HepG2 (cell line): ENCODE results near the gene RREB1. TPM values are rescaled to one million over a fixed set of nuclear protein-coding genes. Genes with fewer than 3 reads are reported as not detected.

Experiments
- ATAC-seq: fragments of 200-7000 bp; cut with Tn5 transposase; 3 replicates; pipeline ENCODE4 v1.9.1; 2020; ENCODE audit warnings: mild to moderate bottlenecking, moderate library complexity
- BruUV-seq: library from RNA; stranded (reverse); fragments of 400-500 nt; replicated peaks from 2 replicates; lab custom pipeline; 2021; lab: Mats Ljungman, UMichigan
- CTCF ChIA-PET: fragments of 300-600 bp; formaldehyde crosslinking; extraction: SDS; loops from one replicate; lab custom pipeline; 2021; ENCODE audit warnings: low total read pairs, inconsistent platforms, low intra/inter-chr PET ratio; lab: Yijun Ruan, JAX
- POLR2A ChIA-PET: fragments of 350-600 bp; sonication (Branson Sonifier 250); formaldehyde crosslinking; loops from one replicate; lab custom pipeline; 2020; ENCODE audit warnings: antibody characterized with exemption, inconsistent platforms; lab: Yijun Ruan, JAX
- DNase-seq: peaks from one replicate; pipeline ENCODE4 v3.0.0-alpha.2; 2015; ENCODE audit warnings: low spot score
- FAIRE-seq: peaks from 3 replicates; lab custom pipeline; 2011; peaks lifted over from hg19 to GRCh38; lab: Jason Lieb, UNC
- H2AFZ ChIP-seq: one replicate; pipeline ENCODE4 v1.6.1; 2011; ENCODE audit warnings: low read length, inconsistent platforms
- H3K27ac ChIP-seq: fragments of 300-600 bp; 3 replicates; pipeline ENCODE4 v1.8.0; 2011; ENCODE audit warnings: mixed run types, mild to moderate bottlenecking, mixed read lengths, low read length, inconsistent platforms; ENCODE audit not compliant: insufficient read depth; ENCODE audit errors: extremely low read length
- H3K27me3 ChIP-seq, 2 experiments: fragments of 200-600 bp in 1 of 2; 2 replicates in 1 of 2; 3 replicates in 1 of 2; pipeline versions ENCODE4 v1.6.0 to v1.8.0; 2011; ENCODE audit warnings: low read length in 2 of 2, mild to moderate bottlenecking in 2 of 2, moderate library complexity in 2 of 2, inconsistent platforms in 1 of 2; ENCODE audit not compliant: insufficient read depth in 2 of 2, control insufficient read depth in 1 of 2
- H3K36me3 ChIP-seq, 2 experiments: fragments of 200-600 bp in 1 of 2; replicated peaks in 1 of 2; 2 replicates in 1 of 2; 3 replicates in 1 of 2; pipeline versions ENCODE4 v1.5.1 to v1.8.0; 2011; ENCODE audit warnings: low read length in 2 of 2, inconsistent platforms in 1 of 2; ENCODE audit not compliant: insufficient read depth in 2 of 2, control insufficient read depth in 1 of 2
- H3K4me1 ChIP-seq: 2 replicates; pipeline ENCODE4 v1.5.1; 2012; ENCODE audit warnings: low read length, inconsistent platforms; ENCODE audit not compliant: insufficient read depth
- H3K4me2 ChIP-seq: 2 replicates; pipeline ENCODE4 v1.6.0; 2011; ENCODE audit warnings: low read depth, low read length, inconsistent platforms
- H3K4me3 ChIP-seq, 3 experiments: fragments of 200-600 bp in 1 of 3; sonication (generic), shearing (Covaris generic) in 1 of 3; replicated peaks in 1 of 3; 2 replicates each; pipeline ENCODE4 v1.5.1; 2011 to 2016; ENCODE audit warnings: low read length in 3 of 3, inconsistent platforms in 2 of 3, low read depth in 2 of 3, mild to moderate bottlenecking in 2 of 3, control low read depth in 1 of 3, mixed read lengths in 1 of 3; ENCODE audit not compliant: insufficient read depth in 1 of 3
- H3K79me2 ChIP-seq: one replicate; pipeline ENCODE4 v1.6.1; 2011; ENCODE audit warnings: low read length, inconsistent platforms; ENCODE audit not compliant: insufficient read depth
- H3K9ac ChIP-seq: 2 replicates; pipeline ENCODE4 v1.6.0; 2011; ENCODE audit warnings: mild to moderate bottlenecking, low read depth, low read length, inconsistent platforms; ENCODE audit not compliant: insufficient read depth
- H3K9me3 ChIP-seq: 2 replicates; pipeline ENCODE4 v1.5.1; 2012; ENCODE audit warnings: mild to moderate bottlenecking, low read length
- H4K20me1 ChIP-seq: 2 replicates; pipeline ENCODE4 v1.6.0; 2011; ENCODE audit warnings: inconsistent platforms, mild to moderate bottlenecking, low read length, moderate library complexity; ENCODE audit not compliant: insufficient read depth
- KDM4B ChIP-seq: sonication (generic); formaldehyde crosslinking; IDR thresholded peaks from 2 replicates; pipeline ENCODE4 v1.4.0; 2020; ENCODE audit warnings: missing genetic modification reagents
- SCMH1 ChIP-seq: sonication (generic); formaldehyde crosslinking; IDR thresholded peaks from 2 replicates; pipeline ENCODE4 v1.9.0; 2021; ENCODE audit warnings: missing genetic modification reagents, mild to moderate bottlenecking, borderline replicate concordance
- ZNF563 ChIP-seq: sonication (generic); formaldehyde crosslinking; IDR thresholded peaks from 2 replicates; pipeline ENCODE4 v1.8.0; 2022; ENCODE audit warnings: mild to moderate bottlenecking, moderate library complexity, missing genetic modification reagents
- ZNF772 ChIP-seq: sonication (generic); formaldehyde crosslinking; IDR thresholded peaks from 2 replicates; pipeline ENCODE4 v1.5.0; 2020; ENCODE audit warnings: mild to moderate bottlenecking, missing genetic modification reagents
- WGBS: methylation state at CpG from one replicate; pipeline ENCODE4 v1.1.6; 2017; ENCODE audit warnings: low lambda C conversion rate; 5-methylcytosine and 5-hydroxymethylcytosine counted together
- in situ Hi-C: cut with HindIII; loops from 2 replicates; pipeline ENCODE4 v1.10.0; 2017; ENCODE audit warnings: low pct_unique_long_range_greater_than_20kb; ENCODE audit not compliant: extremely low pct_ligation_motif_present
- intact Hi-C: fragments of 100-400 bp; cut with micrococcal nuclease; formaldehyde crosslinking; loops from one replicate; pipeline ENCODE4 v1.10.0; 2022; ENCODE audit not compliant: unreplicated experiment
- polyA plus RNA-seq, 8 experiments: library from polyadenylated mRNA; depleted of rRNA in 3 of 8; stranded (reverse) in 7 of 8; unstranded in 1 of 8; fragments of >200 nt; fragmentation: Illumina TruSeq in 4 of 8; extraction: Trizol in 4 of 8; gene quantifications; 2 replicates each; pipeline versions ENCODE4 v1.2.1 to v1.2.3, GENCODE V29; 2011 to 2016; ENCODE audit warnings: low read depth in 4 of 8, missing spikeins in 1 of 8, mixed read lengths in 1 of 8; ENCODE audit not compliant: insufficient read depth in 1 of 8
- total RNA-seq, 5 experiments: library from RNA; depleted of rRNA; stranded (reverse); fragments of >200 nt; fragmentation: Illumina TruSeq; extraction: Trizol; gene quantifications; 2 replicates each; pipeline ENCODE4 v1.2.3, GENCODE V29; 2016; ENCODE audit warnings: low read depth in 1 of 5
- TF ChIP-seq, protein P1 (sequence below): sonication (generic); formaldehyde crosslinking; IDR thresholded peaks from 2 replicates; pipeline ENCODE4 v1.5.1; 2020; ENCODE audit warnings: mild to moderate bottlenecking, missing genetic modification reagents, moderate library complexity
- TF ChIP-seq, protein P2 (sequence below): sonication (generic); formaldehyde crosslinking; IDR thresholded peaks from 2 replicates; pipeline ENCODE4 v1.4.0; 2020; ENCODE audit warnings: mild to moderate bottlenecking, low read depth, missing genetic modification reagents
- TF ChIP-seq, protein P3 (sequence below): sonication (generic); formaldehyde crosslinking; IDR thresholded peaks from 2 replicates; pipeline ENCODE4 v1.4.0; 2020; ENCODE audit warnings: missing genetic modification reagents, mild to moderate bottlenecking, borderline replicate concordance

RREB1 gene
- total and polyA plus RNA-seq, 2 of the 13 experiments (the other 11 are each of a cell fraction or from before 2014, with no cell fraction given), result 6.1 to 23.2 TPM

DNA sequence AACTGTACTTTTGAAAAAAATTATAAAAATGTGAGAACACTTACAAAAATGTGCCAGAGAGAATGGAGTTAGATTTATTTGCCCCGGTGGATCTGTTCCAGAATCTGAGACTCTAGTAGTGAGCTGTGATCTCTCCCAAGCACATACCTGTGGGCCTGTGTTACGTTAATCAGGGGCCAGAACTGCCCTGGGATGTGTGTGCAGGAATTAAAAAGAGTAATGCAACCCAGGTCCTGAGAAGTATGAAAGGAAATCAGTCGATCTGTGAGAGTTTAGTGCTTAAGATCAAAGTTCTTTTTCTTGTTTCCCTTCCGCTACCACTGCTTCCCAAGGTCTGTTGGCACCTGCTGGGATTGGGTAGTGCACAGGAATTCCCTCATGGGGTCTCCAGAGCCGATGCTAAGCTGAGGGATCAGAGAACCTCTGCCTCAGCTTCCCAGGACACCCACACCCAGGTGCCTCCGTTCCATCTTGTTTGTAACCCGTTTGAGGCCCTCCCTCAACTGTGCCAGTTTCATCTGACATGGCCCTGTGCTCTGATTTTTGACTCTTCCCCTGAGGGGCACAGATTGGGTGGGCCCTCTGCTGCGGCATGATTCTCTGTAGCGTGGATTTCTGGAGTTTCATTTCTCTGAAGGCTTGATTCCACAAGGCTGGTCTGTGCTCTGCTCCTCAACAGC, 87.7 kb downstream of the RREB1 start (continued):
- TF ChIP-seq, protein P1, sequence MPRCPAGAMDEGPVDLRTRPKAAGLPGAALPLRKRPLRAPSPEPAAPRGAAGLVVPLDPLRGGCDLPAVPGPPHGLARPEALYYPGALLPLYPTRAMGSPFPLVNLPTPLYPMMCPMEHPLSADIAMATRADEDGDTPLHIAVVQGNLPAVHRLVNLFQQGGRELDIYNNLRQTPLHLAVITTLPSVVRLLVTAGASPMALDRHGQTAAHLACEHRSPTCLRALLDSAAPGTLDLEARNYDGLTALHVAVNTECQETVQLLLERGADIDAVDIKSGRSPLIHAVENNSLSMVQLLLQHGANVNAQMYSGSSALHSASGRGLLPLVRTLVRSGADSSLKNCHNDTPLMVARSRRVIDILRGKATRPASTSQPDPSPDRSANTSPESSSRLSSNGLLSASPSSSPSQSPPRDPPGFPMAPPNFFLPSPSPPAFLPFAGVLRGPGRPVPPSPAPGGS, result 0 out of 2 replicates have a peak, but pooled peaks have one; percentile 37

DNA sequence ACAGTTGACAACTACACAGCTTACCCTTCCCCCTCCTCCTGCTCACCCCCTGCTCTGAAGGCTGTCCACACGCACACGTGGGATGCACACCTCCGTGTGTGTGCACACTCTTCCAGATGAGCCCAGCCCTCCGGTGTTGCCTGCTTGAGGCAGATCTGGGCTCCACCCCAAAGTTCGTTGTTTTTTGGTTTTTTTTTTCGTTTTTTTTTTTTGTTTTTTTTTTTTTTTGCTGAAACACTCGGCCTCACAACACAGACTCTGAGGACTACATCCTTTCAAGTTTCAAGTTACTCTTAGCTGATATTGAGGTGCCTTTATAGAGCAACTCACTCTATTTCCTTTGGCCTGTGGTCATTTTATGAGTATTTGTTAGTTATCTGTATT, 88.2 kb downstream of the RREB1 start:
- CTCF ChIA-PET, result no interaction called here

More for the DNA sequence above, 88.2 kb downstream of the RREB1 start:
- H3K79me2 ChIP-seq, result peaks cover 28% of the 10 kb centered on the region
- FAIRE-seq, result no peak
- no peak overlapping the region for H3K4me2 ChIP-seq
- H3K27me3 ChIP-seq, result no peaks in the 10 kb centered on the region
- no peak for DNase-seq
- no TSS peak for BruUV-seq
- TF ChIP-seq ZNF772 (CRISPR knock-in tag), result no peak
- TF ChIP-seq SCMH1 (CRISPR knock-in tag), result no peak
- TF ChIP-seq, protein P2, sequence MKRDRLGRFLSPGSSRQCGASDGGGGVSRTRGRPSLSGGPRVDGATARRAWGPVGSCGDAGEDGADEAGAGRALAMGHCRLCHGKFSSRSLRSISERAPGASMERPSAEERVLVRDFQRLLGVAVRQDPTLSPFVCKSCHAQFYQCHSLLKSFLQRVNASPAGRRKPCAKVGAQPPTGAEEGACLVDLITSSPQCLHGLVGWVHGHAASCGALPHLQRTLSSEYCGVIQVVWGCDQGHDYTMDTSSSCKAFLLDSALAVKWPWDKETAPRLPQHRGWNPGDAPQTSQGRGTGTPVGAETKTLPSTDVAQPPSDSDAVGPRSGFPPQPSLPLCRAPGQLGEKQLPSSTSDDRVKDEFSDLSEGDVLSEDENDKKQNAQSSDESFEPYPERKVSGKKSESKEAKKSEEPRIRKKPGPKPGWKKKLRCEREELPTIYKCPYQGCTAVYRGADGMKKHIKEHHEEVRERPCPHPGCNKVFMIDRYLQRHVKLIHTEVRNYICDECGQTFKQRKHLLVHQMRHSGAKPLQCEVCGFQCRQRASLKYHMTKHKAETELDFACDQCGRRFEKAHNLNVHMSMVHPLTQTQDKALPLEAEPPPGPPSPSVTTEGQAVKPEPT (CRISPR knock-in tag), result no peak
- no peak for TF ChIP-seq KDM4B (CRISPR knock-in tag)
- TF ChIP-seq, protein P3, sequence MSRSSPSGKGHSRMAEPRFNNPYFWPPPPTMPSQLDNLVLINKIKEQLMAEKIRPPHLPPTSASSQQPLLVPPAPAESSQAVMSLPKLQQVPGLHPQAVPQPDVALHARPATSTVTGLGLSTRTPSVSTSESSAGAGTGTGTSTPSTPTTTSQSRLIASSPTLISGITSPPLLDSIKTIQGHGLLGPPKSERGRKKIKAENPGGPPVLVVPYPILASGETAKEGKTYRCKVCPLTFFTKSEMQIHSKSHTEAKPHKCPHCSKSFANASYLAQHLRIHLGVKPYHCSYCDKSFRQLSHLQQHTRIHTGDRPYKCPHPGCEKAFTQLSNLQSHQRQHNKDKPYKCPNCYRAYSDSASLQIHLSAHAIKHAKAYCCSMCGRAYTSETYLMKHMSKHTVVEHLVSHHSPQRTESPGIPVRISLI (CRISPR knock-in tag), result 0 out of 2 replicates have a peak, but pooled peaks have one; percentile 29
- 0 out of 2 replicates have a peak, but pooled peaks have one; percentile 3 for TF ChIP-seq ZNF563
- TF ChIP-seq, all 625 proteins: peak for 2
- Histone ChIP-seq H3K9ac (no peak overlapping the region), H4K20me1 (no peaks in the 10 kb centered on the region; the same call in 1 of the 2 replicates), H2AFZ (no peak overlapping the region), H3K4me1 (peaks cover 31% of the 10 kb centered on the region), H3K36me3 (peaks cover 15 to 60% of the 10 kb centered on the region in 2 experiments), H3K9me3 (no peaks in the 10 kb centered on the region), H3K4me3 (no peak overlapping the region), H3K27ac (peak overlapping the region; percentile 9)
- in situ Hi-C loops, result no loop called here
- POLR2A ChIA-PET, result no interaction called here
- 82% methylated on average over 7 of the region's 7 CpGs for WGBS
- intact Hi-C loops, result no loop called here
- ATAC-seq, result peak; percentile 37
